Left kidney (tissue), 8 donors: ENCODE results near the gene RBMXL2. TPM values are rescaled to one million over a fixed set of nuclear protein-coding genes. Genes with fewer than 3 reads are reported as not detected.
A peak's percentile ranks its signal among the peaks of the same experiment; 100 is the strongest.

Experiments
- DNase-seq: peaks from one replicate; pipeline ENCODE4 v3.0.0-alpha.2; 2013
- long read RNA-seq, 8 donors: transcript quantifications; one replicate each; lab custom pipeline, GENCODE V29; 2026
- polyA plus RNA-seq: library from polyadenylated mRNA; unstranded; fragments of 120-200 nt; gene quantifications from one replicate; pipeline ENCODE4 v1.2.1, GENCODE V29; 2013; ENCODE audit not compliant: insufficient read length

RBMXL2 gene
- polyA plus RNA-seq: 0.07 TPM
- long read RNA-seq, donor 1, partial matches to known transcripts: 0 of 1 reads
- long read RNA-seq, donor 1, other reads (novel, unspliced or antisense): 0 of 1 reads
- long read RNA-seq, donor 2: 0 reads
- long read RNA-seq, donor 3: 0 reads
- long read RNA-seq, donor 4: 0 reads
- long read RNA-seq, donor 5: 0 reads
- long read RNA-seq, donor 6: 0 reads
- long read RNA-seq, donor 7, partial matches to known transcripts: 0 of 2 reads
- long read RNA-seq, donor 7, other reads (novel, unspliced or antisense): 0 of 2 reads
- long read RNA-seq, donor 8: 0 reads

DNA sequence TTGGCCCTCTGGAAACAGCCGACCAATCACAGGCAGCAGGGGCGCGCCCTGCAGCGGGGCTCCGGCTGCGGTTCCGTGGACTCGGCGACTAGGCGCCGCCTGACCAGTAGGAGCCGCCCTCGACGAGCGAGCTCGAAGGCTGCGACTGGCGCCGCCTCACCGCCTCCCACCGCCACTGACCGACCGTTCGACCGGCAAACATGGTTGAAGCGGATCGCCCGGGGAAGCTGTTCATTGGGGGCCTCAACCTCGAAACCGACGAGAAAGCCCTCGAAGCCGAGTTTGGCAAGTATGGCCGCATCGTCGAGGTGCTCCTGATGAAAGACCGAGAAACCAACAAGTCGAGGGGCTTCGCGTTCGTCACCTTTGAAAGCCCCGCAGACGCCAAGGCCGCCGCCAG is at the start of gene RBMXL2:
TSS of gene RBMXL2 (plus strand) at position 78 of the 400 bp plus-strand sequence. CDS start at position 201, 123 bp downstream.
- no peak for DNase-seq

GRCh38 chr11:7046474-7047175 is 42.2 kb upstream of the RBMXL2 start:
- DNase-seq: no peak

GRCh38 chr11:7050191-7050590 is 38.6 kb upstream of the RBMXL2 start:
- DNase-seq: no peak

GRCh38 chr11:7056828-7057513 is 31.8 kb upstream of the RBMXL2 start:
- DNase-seq: no peak

DNA sequence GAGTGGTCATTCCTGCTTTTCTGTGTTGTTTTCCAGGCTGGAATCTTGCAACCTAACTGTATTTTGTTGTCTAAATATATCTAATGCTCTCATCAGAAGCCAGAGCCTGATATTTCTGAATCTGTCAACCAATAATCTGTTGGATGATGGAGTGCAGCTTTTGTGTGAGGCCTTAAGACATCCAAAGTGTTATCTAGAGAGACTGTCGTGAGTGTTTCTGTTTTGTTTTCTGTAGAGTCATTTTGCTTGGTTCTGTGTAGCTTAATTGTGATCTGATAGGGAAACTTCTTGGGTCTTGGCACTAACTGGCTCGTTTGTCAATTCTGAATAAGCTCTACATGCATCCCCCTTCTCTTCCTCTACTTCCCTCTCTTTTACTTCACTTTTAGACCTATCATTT is 31.2 kb upstream of the RBMXL2 start:
- DNase-seq: no peak

GRCh38 chr11:7060868-7061267 is 27.9 kb upstream of the RBMXL2 start:
- no peak for DNase-seq

DNA sequence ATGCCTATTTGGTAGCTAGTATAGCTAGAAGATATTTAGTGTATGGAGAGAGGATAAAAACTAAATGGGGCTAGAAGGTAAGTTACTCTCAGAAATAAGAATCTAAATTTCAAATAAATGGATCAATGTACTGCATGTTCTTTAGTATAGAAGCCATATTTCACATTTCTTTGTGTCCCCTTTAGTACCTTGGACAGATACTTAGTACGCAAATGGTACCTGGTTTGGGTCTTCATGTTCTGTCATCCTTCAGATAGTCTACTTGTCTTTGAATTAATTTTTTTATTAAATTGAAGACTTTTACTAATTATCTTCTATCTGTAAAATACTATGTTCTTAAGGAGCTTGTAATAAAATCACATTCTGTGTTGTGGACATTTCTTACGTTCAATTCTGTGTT is 26.3 kb upstream of the RBMXL2 start:
- no peak for DNase-seq

DNA sequence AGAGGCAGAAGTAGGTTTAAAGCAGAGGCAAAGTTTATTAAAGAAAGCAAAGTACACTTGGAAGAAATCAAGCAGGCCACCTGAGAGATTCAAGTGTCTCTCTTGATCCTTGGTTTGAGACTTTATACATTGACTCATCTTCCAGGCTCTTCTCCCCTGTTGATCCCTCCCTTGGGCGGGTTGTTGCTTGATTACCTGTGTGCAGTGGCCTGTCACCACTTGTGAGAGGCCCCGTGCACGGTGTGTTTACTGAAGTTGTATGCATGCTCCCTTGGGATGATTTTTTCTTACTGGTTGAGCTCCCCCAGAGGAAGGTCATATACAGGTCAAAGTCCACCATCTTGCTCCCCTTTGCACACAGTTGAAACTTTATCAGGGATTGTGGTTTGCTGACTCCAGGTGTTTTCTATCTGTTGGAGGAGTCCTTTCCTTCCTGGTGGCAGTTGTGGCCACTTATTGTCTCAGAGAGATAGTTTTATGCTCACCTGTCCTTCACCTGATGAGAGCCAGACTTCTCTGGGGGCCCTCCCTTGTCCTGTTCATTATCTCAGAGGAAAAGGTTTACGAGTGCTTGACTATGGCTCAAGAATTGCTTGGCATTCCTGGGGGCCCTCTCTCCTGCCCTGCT is 16.3 kb upstream of the RBMXL2 start:
- DNase-seq: no peak

DNA sequence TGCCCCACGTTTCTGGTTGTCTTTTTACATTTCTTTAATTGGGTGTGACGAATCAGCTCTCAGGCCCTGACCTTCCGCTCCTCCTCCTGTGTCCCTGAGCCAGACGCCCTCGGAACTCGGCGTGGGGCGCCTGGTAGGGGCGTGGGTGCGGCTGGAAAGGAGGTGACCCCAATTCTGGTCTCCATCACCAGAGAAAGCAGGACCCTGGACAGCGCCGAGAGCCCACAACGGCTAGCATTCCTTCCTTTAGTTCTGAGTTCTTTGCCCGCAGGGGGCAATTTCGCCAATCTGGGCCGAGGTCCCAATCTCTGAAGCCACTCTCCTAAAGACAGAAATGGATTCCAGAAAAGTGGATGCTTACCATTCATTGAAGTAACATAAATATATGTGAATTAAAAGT is 11.7 kb upstream of the RBMXL2 start:
- peak; percentile 4 for DNase-seq

DNA sequence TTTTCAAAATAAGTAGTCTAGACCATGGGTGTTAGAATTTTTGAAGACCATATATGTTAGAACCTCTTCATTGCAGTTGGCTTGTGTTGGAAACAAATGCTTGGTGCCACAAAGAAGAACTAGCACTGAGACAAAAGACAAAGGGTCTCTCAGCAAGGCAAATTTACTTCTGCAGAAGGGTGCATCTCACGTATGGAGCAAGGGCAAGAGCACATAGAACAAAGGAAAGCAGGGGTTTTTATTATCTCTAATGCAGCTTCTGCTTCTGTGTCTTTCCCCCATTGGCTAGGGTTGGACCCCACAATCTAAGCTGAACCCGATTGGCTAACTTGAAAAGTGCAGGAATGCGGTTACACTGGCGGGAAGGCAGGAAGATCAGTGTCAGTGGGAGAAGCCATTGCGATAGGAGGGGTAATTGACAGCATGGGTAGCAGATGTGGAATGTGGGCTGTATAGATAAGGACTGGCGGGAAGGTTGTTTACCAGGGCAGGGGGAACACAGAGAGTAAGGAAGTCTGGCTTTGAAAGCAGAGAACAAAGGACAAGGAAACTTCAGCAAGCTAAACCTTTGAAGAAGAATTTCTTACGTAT is 9.2 kb upstream of the RBMXL2 start:
- no peak for DNase-seq

DNA sequence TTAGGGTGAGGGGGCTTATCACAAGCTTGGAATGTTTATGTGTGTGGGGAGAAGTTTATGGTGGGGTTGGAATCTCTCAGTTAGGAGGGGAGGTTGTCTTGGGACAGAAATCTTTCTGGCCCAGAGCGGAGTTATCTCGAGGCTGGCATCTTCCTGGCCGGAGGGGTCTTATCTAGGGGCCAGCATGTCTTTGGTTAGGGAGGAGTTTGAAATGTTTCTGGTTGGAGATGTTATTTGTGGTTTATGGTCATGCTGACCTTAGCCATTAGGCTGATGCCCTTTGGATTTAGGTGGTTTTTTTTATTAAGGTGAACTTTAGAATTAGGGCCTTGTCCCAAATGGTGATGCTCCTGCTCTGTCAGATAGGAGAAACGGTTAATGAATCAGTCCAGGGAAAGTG is 7.9 kb upstream of the RBMXL2 start:
- no peak for DNase-seq

- no peak for DNase-seq
These were observed 7.4 kb upstream of the RBMXL2 start for GRCh38 chr11:7081441-7081840.

- DNase-seq: no peak
These were observed 792 bp downstream of the RBMXL2 start for GRCh38 chr11:7089328-7090251.

DNA sequence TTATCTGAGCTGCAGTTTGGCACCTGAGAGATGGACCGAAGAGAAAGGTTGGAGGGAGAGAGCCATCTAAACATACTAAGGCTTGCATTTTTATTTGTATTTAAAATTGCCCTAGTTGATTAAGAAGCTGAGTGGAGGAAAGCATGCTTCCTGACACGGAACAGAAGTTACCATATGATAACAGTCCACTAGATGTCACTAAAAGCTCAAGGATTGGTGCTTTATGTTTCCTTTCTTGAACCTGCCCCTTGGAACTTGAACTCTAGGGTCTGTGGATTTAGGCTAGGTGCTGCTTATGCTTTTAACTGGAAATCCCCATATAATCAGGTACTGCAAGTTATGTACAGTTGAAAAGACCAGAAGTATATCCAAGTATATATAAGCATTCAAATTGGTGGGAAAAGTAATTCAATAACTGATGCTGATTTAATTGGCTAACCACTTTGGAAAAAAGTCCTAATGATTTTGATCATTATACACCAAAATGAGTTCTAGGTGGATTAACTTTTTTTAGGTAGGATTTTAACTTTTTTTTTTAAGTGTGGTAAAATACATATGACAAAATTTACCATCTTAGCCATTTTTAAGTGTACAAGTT is 9.5 kb downstream of the RBMXL2 start:
- DNase-seq: peak; percentile 51

DNA sequence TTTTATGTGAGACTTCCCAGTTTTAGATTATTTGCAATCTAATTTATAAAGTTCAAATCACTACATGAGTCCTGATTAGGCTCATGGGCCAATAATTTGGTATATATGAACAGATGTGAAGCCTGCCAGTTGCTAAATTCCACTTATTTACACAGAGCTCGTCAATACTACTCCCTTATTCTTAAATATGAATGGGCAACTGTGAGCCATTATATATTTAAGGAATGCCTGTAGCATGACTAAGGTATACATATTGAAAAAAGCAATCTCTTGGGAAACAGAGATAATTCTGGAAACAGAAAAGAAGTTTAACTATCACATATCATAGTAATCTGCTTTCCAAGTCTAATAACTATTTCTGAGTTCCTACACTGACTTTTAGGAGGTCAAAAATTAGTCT is 27.0 kb downstream of the RBMXL2 start:
- no peak for DNase-seq

- no peak for DNase-seq
These were observed 27.6 kb downstream of the RBMXL2 start for GRCh38 chr11:7116370-7116769.

DNA sequence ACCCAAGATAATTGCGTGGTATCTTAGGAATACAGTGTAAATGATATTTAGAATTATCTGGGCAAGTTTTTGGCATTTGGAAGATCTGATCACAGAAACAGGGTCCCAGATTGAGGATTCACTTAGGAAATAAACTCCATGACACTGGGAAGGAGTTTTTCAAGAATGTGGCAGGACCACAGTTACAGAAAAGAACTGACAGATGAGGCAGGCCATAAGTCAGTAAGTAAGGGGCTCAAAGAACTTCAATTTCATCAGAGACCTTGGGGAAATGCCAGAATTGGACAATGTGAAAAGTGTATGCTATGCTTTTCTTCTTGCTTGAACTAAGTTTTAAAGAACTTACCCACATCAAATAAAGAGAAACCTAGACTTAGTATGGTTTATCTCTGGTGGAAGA is 49.3 kb downstream of the RBMXL2 start:
- no peak for DNase-seq
